GM21825 (cell line): Measurements from ENCODE around the gene MMP1.
"Not testable (repeated sequence)": the region's sequence is repeated elsewhere in the genome, so short reads cannot be mapped to it uniquely, and the experiment has no call there.

Experiments
- ATAC-seq: cut with Tn5 transposase; IDR thresholded peaks from one replicate; pipeline ENCODE4 v1.9.1; 2021; ENCODE audit warnings: mild to moderate bottlenecking, moderate library complexity; ENCODE audit not compliant: unreplicated experiment

Gene MMP1

DNA sequence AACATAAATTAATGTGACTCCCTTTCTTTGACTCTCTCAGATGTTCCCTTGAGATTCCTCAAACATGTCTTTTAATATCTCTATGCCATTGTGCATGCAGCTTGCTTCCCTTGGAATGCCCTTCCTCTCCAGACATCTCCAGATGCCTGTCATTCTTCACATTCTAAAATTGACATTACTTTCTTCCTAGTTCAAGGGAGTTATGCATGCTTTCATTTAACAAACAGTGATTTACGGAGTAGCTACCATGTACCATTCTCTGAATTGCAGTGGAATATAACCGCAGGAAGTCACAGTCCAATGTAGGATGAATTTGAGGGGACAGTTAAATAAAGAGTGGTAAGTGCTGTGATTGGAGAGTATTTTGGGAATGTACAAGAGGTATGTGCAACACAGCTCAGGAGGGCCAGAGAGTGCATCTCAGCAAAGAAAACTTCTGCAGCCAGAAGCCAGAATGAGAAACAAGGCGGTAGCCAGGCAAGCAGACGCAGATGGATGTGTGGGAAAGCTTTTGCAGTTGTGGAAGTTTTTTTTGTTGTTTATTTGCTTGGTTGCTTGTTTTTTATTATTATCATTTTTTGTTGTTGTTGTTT is 36.2 kb downstream of the MMP1 start:
- ATAC-seq = no peak

DNA sequence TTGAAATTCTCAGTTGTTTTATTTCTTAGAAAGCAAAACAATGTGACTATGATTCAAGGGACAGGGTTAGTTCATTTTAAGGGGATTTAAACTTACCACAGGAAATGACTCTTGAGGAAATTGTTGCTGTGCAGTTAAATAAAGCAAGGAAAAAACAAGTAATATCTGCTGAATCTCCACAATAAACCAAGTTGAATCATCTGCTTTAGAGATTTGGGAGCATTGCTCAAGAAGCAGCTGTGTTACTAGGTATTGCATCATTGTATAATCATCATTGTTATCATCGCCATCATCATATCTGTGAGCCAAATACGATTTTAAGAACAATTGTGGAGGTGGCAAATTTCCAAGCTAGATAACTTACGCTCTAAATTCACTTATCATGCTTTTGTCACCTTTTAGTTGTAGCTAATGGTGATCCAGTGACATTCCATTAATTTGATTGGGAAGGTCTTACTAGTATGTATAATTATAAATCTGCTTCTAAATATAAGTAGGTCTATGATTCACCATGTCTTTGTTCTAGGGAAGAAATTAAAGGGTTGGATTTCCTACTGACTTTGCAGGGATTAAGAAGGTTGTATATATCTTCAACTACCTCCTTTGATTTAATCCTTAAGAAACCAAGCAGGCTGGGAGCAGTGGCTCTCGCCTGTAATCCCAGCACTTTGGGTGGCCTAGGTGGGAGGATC is 37.5 kb downstream of the MMP1 start:
- no peak for ATAC-seq

DNA sequence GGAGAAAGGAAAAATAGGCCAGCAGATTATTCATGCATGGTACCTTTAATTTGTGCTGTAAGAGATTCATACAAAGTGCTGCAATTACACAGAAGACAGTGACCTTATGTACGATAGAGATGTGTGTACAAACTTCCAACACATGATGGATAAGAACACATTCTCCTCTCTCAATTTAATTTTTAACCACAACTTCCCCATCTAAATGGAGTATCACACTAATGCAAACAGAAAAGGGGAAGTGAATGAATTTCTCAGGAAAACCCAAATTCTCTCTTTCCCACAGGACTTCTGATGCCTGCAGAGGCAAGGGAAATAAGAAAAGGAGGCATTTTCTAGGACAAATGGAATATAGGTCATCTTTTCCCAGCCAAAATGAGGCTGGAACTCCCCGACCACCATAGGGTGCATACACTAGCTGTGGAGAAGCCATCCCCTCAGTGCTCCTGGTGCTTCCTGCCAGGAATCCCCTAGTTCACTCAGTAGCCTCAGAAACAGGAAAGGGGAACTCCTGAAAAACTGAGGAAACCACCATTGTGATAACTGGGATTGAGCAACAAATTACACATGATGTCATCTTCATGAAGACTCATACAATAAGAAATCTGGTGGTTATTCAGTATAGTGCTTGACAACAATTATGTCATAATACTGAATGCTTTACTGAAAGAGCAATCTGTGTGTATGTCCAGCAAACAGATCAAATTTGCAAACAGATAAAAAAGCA is 40.0 kb downstream of the MMP1 start:
- no peak for ATAC-seq

DNA sequence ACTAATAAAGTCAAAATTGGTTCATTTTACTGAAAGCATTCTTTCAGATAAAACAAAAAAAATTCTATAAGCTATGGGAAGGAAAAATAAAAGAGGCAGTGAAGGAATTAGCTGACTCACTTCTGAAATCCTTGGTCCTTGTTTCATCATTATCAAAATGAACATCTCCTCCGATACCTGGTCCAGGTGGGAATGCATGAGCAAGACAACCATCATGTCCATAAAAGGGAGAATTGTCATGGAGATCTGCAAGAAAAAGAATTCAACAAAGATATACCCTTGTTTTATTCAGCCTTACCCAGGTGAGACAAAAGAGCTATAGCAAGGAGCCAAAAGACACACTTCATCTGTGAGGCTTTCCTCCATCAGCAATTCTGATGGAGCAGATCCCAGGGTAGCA is 44.7 kb downstream of the MMP1 start:
- no peak for ATAC-seq

DNA sequence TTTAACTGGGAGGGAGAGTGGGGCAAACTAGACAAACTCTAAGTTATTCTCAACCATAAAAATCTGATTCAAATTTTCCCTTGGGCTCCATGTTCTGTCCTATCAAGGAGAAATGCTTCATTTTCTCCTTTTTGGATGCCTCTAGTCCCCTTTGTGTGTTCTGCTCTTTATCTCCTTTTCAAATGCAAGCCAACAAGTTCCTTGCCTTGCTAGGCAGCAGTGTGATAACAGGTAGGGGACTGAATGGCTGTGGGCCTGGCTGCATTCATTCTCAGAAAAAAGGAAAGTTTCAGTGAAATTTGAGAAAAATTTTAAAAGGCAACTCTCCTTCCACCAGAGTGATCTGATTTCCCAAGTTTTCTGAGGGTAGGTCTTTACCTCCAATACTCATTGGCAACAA is 46.3 kb downstream of the MMP1 start:
- no peak for ATAC-seq

DNA sequence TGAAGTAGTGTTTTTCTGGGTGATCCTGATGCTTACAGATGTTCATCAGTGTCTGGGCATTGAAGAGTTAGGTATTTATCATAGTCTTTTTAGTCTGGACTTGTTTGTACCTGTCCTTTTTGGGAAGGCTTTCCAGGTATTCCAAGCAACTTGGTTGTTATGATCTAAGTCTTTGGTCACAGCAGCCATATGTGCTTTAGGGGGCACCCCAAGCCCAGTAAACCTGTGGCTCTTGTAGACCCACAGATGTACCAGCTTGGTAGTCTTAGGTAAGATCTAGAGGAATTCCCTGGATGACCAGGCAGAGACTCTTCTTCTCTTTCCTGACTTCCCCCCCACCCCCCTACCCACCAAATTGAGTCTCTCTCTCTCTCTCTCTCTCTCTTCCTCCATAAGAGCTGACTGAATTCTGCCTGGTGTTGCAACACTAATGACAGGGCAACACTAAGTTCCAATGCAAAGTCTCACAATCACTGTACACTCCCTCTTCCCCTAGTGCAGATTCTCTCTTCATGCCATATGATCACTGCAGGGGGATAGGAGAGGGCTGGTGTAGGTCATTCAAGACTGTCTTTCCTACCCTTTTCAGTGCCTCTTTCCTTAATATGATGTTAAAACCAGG is 48.7 kb downstream of the MMP1 start:
- no peak for ATAC-seq

DNA sequence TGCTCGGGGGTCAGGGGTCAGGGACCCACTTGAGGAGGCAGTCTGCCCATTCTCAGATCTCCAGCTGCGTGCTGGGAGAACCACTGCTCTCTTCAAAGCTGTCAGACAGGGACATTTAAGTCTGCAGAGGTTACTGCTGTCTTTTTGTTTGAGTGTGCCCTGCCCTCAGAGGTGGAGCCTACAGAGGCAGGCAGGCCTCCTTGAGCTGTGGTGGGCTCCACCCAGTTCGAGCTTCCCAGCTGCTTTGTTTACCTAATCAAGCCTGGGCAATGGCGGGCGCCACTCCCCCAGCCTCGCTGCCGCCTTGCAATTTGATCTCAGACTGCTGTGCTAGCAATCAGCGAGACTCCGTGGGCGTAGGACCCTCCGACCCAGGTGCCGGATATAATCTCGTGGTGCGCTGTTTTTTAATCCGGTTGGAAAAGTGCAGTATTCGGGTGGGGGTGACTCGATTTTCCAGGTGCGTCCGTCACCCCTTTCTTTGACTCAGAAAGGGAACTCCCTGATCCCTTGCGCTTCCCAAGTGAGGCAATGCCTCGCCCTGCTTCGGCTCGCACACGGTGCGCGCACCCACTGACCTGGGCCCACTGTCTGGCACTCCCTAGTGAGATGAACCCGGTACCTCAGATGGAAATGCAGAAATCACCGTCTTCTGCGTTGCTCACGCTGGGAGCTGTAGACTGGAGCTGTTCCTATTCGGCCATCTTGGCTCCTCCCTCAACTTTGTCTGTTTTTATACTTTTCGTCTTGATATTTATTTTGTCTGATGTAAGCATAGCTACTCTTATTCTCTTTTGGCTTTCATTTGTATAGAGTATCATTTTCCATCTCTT is 51.0 kb downstream of the MMP1 start:
- ATAC-seq = not testable (repeated sequence)
